Measurements from ENCODE around the gene GPC3.
"Not testable (repeated sequence)": the region's sequence is repeated elsewhere in the genome, so short reads cannot be mapped to it uniquely, and the experiment has no call there.

GPC3 gene

DNA sequence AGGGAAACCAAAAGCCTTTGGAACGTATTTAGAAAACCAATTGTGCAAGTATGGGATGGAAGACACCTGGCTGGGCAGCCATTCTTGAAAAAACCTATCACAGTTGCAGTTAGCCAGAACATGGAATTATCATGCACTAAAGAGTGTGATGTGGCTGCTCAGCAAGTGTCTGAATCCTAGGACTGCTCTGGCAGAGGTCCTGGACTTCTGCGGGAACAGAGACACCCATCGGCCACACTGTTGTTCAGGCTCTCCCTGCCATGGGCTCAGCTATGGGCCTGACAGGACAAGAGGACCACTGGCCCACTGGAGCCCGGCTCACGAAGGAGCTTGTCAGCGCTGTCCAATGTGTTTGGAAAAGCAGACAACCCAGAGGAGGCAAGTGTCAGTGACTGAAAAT, 454.4 kb downstream of the GPC3 start:
- DNase-seq (ENCODE audit: extremely low spot score): no peak
- TF ChIP-seq CTBP1 (IDR thresholded peaks at IDR 0.05; ENCODE audit: borderline replicate concordance) (no peak), SUZ12 (IDR thresholded peaks at IDR 0.05) (no peak), FOXM1 (IDR thresholded peaks at IDR 0.05; ENCODE audit: borderline replicate concordance) (no peak), BHLHE40 (IDR thresholded peaks at IDR 0.05; ENCODE audit: borderline replicate concordance) (no peak), ZNF384 (IDR thresholded peaks at IDR 0.05) (no peak), ARNT (IDR thresholded peaks at IDR 0.05) (no peak), LEF1 (IDR thresholded peaks at IDR 0.05; ENCODE audit: borderline replicate concordance) (no peak), L3MBTL2 (conservative IDR thresholded peaks at IDR 0.05) (no peak), FOXK2 (IDR thresholded peaks at IDR 0.05) (no peak), TARDBP (IDR thresholded peaks at IDR 0.05) (no peak), SP1 (IDR thresholded peaks at IDR 0.05) (no peak), ELF4 (IDR thresholded peaks at IDR 0.05) (no peak), FOXA1 (IDR thresholded peaks at IDR 0.05) (no peak), NFRKB (IDR thresholded peaks at IDR 0.05) (no peak), HDGF (IDR thresholded peaks at IDR 0.05; ENCODE audit: borderline replicate concordance) (no peak)
- TF ChIP-seq, protein P1, sequence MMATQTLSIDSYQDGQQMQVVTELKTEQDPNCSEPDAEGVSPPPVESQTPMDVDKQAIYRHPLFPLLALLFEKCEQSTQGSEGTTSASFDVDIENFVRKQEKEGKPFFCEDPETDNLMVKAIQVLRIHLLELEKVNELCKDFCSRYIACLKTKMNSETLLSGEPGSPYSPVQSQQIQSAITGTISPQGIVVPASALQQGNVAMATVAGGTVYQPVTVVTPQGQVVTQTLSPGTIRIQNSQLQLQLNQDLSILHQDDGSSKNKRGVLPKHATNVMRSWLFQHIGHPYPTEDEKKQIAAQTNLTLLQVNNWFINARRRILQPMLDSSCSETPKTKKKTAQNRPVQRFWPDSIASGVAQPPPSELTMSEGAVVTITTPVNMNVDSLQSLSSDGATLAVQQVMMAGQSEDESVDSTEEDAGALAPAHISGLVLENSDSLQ (IDR thresholded peaks at IDR 0.05): no peak
- POLR2A ChIA-PET: no interaction called here
- CTCF ChIA-PET: no interaction called here

- DNase-seq (ENCODE audit: extremely low spot score): no peak
- no peak for TF ChIP-seq ZNF384 (IDR thresholded peaks at IDR 0.05)
- TF ChIP-seq SP1 (IDR thresholded peaks at IDR 0.05): no peak
- no peak for TF ChIP-seq SUZ12 (IDR thresholded peaks at IDR 0.05)
- no peak for TF ChIP-seq LEF1 (IDR thresholded peaks at IDR 0.05; ENCODE audit: borderline replicate concordance)
- no peak for TF ChIP-seq FOXK2 (IDR thresholded peaks at IDR 0.05)
- TF ChIP-seq FOXM1 (IDR thresholded peaks at IDR 0.05; ENCODE audit: borderline replicate concordance): no peak
- no peak for TF ChIP-seq FOXA1 (IDR thresholded peaks at IDR 0.05)
- no peak for TF ChIP-seq BHLHE40 (IDR thresholded peaks at IDR 0.05; ENCODE audit: borderline replicate concordance)
- POLR2A ChIA-PET: no interaction called here
- CTCF ChIA-PET: no interaction called here
Measured at GRCh38 chrX:133529578-133529977, 455.8 kb downstream of the GPC3 start.

DNA sequence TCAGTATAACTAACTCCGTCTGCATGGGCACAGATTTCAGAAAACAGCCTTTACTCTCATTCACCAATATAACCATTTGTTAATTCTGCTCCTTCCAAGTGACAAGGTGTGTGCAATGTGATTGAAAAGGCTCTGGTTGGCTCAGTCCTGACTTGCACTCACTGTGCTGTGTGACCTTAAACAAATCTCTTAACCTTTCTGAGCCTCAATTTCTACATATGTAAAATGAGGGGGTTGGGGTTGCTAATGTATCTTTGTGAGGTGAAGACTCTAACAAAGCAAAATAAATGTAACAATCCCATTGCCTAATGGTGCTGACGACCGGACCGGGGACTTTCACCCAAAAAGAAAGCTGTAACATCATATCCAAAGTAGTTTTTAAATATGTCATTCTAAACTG, 457.6 kb downstream of the GPC3 start:
- ChIA-PET POLR2A (no interaction called here), CTCF (no interaction called here)
- DNase-seq (ENCODE audit: extremely low spot score): no peak
- TF ChIP-seq, protein P1 (IDR thresholded peaks at IDR 0.05): no peak
- TF ChIP-seq SP1 (IDR thresholded peaks at IDR 0.05): no peak
- no peak for TF ChIP-seq SUZ12 (IDR thresholded peaks at IDR 0.05)
- no peak for TF ChIP-seq ELF4 (IDR thresholded peaks at IDR 0.05)
- no peak for TF ChIP-seq FOXA1 (IDR thresholded peaks at IDR 0.05)
- no peak for TF ChIP-seq LEF1 (IDR thresholded peaks at IDR 0.05; ENCODE audit: borderline replicate concordance)
- no peak for TF ChIP-seq NFRKB (IDR thresholded peaks at IDR 0.05)
- TF ChIP-seq ZNF384 (IDR thresholded peaks at IDR 0.05): no peak
- TF ChIP-seq BHLHE40 (IDR thresholded peaks at IDR 0.05; ENCODE audit: borderline replicate concordance): no peak
- TF ChIP-seq TARDBP (IDR thresholded peaks at IDR 0.05): no peak
- TF ChIP-seq L3MBTL2 (conservative IDR thresholded peaks at IDR 0.05): no peak
- no peak for TF ChIP-seq FOXK2 (IDR thresholded peaks at IDR 0.05)
- no peak for TF ChIP-seq HDGF (IDR thresholded peaks at IDR 0.05; ENCODE audit: borderline replicate concordance)
- TF ChIP-seq FOXM1 (IDR thresholded peaks at IDR 0.05; ENCODE audit: borderline replicate concordance): no peak
- TF ChIP-seq ARNT (IDR thresholded peaks at IDR 0.05): no peak
- no peak for TF ChIP-seq CTBP1 (IDR thresholded peaks at IDR 0.05; ENCODE audit: borderline replicate concordance)

DNA sequence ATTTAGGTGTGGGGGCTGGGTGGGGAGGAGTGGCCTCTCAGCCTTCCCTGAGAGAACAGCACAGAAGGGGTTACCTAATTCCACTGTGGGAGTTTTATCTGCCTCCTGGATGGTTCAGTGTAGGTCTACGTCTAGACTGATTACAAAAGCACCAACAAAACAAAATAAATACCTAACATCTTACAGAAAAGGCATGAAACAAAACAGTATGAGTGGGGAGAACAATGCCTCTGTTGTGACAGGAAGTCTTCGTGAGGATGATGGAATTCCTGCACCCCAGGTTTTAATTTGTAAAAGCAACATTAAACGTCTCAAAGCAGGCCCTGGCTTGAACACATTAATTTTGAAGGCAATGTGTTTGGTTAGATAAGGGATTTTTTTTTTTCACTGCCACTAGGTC, 458.0 kb downstream of the GPC3 start:
- TF ChIP-seq ARNT (IDR thresholded peaks at IDR 0.05): no peak
- DNase-seq (ENCODE audit: extremely low spot score): no peak
- POLR2A ChIA-PET: no interaction called here
- CTCF ChIA-PET: no interaction called here

GRCh38 chrX:133526773-133527172, 458.6 kb downstream of the GPC3 start:
- DNase-seq (ENCODE audit: extremely low spot score); CTCF ChIA-PET: not testable (repeated sequence)
- POLR2A ChIA-PET: interaction anchor here (0.5 kb wide), 1 partner anchor 201 kb away, joined by 3 read pairs; no protein-coding TSS in a partner anchor

- POLR2A ChIA-PET: no interaction called here
- TF ChIP-seq SP1 (IDR thresholded peaks at IDR 0.05) (no peak), ZNF384 (IDR thresholded peaks at IDR 0.05) (no peak), L3MBTL2 (conservative IDR thresholded peaks at IDR 0.05) (no peak), HDGF (IDR thresholded peaks at IDR 0.05; ENCODE audit: borderline replicate concordance) (no peak), FOXK2 (IDR thresholded peaks at IDR 0.05) (no peak), ARNT (IDR thresholded peaks at IDR 0.05) (no peak), CTBP1 (IDR thresholded peaks at IDR 0.05; ENCODE audit: borderline replicate concordance) (no peak), FOXM1 (IDR thresholded peaks at IDR 0.05; ENCODE audit: borderline replicate concordance) (no peak), NFRKB (IDR thresholded peaks at IDR 0.05) (no peak), BHLHE40 (IDR thresholded peaks at IDR 0.05; ENCODE audit: borderline replicate concordance) (no peak), LEF1 (IDR thresholded peaks at IDR 0.05; ENCODE audit: borderline replicate concordance) (no peak), TARDBP (IDR thresholded peaks at IDR 0.05) (no peak), SUZ12 (IDR thresholded peaks at IDR 0.05) (no peak)
- TF ChIP-seq, protein P1 (IDR thresholded peaks at IDR 0.05): no peak
- no peak for DNase-seq (ENCODE audit: extremely low spot score)
- CTCF ChIA-PET: no interaction called here
Measured at GRCh38 chrX:133523526-133523925, 461.9 kb downstream of the GPC3 start.

GRCh38 chrX:133523081-133523487, 462.3 kb downstream of the GPC3 start:
- DNase-seq (ENCODE audit: extremely low spot score): no peak
- no peak for TF ChIP-seq TARDBP (IDR thresholded peaks at IDR 0.05)
- no peak for TF ChIP-seq SP1 (IDR thresholded peaks at IDR 0.05)
- TF ChIP-seq FOXK2 (IDR thresholded peaks at IDR 0.05): no peak
- TF ChIP-seq ZNF384 (IDR thresholded peaks at IDR 0.05): no peak
- TF ChIP-seq BHLHE40 (IDR thresholded peaks at IDR 0.05; ENCODE audit: borderline replicate concordance): no peak
- TF ChIP-seq ARNT (IDR thresholded peaks at IDR 0.05): no peak
- no peak for TF ChIP-seq ELF4 (IDR thresholded peaks at IDR 0.05)
- TF ChIP-seq CTBP1 (IDR thresholded peaks at IDR 0.05; ENCODE audit: borderline replicate concordance): no peak
- TF ChIP-seq NFRKB (IDR thresholded peaks at IDR 0.05): no peak
- TF ChIP-seq FOXM1 (IDR thresholded peaks at IDR 0.05; ENCODE audit: borderline replicate concordance): no peak
- no peak for TF ChIP-seq L3MBTL2 (conservative IDR thresholded peaks at IDR 0.05)
- no peak for TF ChIP-seq LEF1 (IDR thresholded peaks at IDR 0.05; ENCODE audit: borderline replicate concordance)
- TF ChIP-seq, protein P1 (IDR thresholded peaks at IDR 0.05): no peak
- TF ChIP-seq FOXA1 (IDR thresholded peaks at IDR 0.05): no peak
- no peak for TF ChIP-seq SUZ12 (IDR thresholded peaks at IDR 0.05)
- CTCF ChIA-PET: no interaction called here
- POLR2A ChIA-PET: no interaction called here

Measured in HEK293T (cell line).